Activated T-cell treated with anti-CD3 and anti-CD28 coated beads for 24 hours (primary cell): ENCODE data around the gene MPZL3.
"Not testable (repeated sequence)": the region's sequence is repeated elsewhere in the genome, so short reads cannot be mapped to it uniquely, and the experiment has no call there.

ENCODE experiments used
- DNase-seq: peaks from one replicate; pipeline ENCODE4 v3.0.0-alpha.2; 2020; ENCODE audit warnings: low read depth

Gene MPZL3

DNA sequence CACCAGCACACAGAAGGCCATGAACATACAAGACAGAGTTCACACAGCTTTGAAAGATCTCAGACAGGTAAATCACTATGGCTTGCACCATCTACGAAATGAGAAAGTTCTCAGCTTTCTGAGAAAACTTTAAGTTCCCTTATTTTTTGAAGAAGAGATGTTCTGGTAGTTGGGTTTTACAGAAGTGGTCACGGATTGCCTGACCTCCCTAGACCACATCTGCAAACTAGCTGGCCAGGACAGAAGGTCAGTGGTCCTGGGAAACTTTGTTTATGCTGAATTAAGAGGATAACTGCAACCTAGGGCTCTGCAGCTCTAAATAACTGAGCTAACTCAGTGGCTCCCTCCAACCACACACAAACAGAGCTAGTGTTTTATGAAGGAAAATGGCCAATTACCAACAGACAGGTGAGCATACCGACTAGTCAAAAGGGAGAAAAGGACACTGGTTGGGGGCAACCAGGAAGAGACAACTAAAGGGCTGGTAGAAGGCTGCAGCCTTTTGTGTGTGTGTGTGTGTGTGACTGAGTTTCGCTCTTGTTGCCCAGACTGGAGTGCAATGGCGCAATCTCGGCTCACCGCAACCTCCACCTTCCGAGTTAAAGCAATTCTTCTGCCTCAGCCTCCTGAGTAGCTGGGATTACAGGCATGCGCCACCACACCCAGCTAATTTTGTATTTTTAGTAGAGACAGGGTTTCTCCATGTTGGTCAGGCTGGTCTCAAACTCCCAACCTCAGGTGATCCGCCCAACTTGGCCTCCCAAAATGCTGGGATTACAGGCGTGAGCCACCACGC, 67.2 kb downstream of the MPZL3 start:
- DNase-seq: no peak

DNA sequence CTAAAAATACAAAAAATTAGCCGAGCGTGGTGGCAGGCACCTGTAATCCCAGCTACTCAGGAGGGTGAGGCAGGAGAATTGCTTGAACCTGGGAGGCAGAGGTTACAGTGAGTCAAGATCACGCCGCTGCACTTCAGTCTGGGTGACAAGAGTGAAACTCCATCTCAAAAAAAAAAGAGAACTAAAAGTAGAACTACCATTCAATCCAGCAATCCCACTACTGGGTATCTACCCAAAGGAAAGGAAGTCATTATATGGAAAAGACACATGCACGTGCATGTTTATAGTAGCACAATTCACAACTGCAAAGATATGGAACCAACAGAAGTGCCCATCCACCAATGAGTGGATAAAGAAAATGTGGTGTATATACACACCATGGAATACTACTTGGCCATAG, 68.5 kb downstream of the MPZL3 start:
- DNase-seq: not testable (repeated sequence)

DNA sequence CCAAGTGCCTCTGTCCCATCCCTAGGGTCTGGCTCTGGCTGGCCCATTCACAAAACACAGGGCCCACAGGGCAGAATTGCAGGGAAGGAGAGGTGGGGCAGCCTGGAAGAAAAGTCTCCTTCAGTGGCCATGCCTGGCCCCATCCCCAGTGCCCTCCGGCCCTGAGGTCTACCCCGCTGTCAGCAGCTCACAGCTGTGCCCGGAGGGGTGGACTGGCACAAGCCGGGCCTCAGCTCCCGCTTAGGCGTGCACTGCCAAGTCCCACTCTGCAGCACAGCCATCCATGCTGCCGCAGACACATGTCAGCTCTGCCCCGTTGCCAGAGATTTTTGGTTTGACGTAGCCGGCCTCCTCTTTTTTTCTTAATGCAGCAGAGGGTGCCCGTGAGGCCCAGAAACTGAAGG, 71.9 kb downstream of the MPZL3 start:
- DNase-seq: no peak

GRCh38 chr11:118176778-118177134, 75.4 kb downstream of the MPZL3 start:
- no peak for DNase-seq
